Neuronal stem cell (in vitro differentiated cells): Measurements from ENCODE around the gene TMOD1.

Source experiments
- DNase-seq: peaks from one replicate; pipeline ENCODE4 v3.0.0-alpha.2; 2013; ENCODE audit warnings: low spot score
- H2AFZ ChIP-seq: one replicate; pipeline ENCODE4 v1.6.1; 2013; ENCODE audit warnings: mild to moderate bottlenecking, low read length, inconsistent platforms
- H2AK5ac ChIP-seq: 2 replicates; pipeline ENCODE4 v1.6.1; 2013; ENCODE audit warnings: low read depth, mild to moderate bottlenecking, inconsistent platforms, low read length, moderate library complexity, mixed read lengths
- H2BK120ac ChIP-seq: 2 replicates; pipeline ENCODE4 v1.6.1; 2013; ENCODE audit warnings: low read depth, mild to moderate bottlenecking, inconsistent platforms, low read length, moderate library complexity, mixed read lengths
- H2BK12ac ChIP-seq: one replicate; pipeline ENCODE4 v1.6.1; 2013; ENCODE audit warnings: low read length, inconsistent platforms
- H2BK15ac ChIP-seq: 2 replicates; pipeline ENCODE4 v1.6.1; 2013; ENCODE audit warnings: mild to moderate bottlenecking, low read length, inconsistent platforms, mixed read lengths
- H2BK5ac ChIP-seq: one replicate; pipeline ENCODE4 v1.6.1; 2013; ENCODE audit warnings: inconsistent platforms, mild to moderate bottlenecking, low read length, moderate library complexity
- H3K14ac ChIP-seq: one replicate; pipeline ENCODE4 v1.6.1; 2013; ENCODE audit warnings: low read length, inconsistent platforms
- H3K18ac ChIP-seq: 2 replicates; pipeline ENCODE4 v1.6.1; 2013; ENCODE audit warnings: low read length, inconsistent platforms
- H3K23ac ChIP-seq: 2 replicates; pipeline ENCODE4 v1.6.1; 2013; ENCODE audit warnings: low read depth, mild to moderate bottlenecking, mixed read lengths, low read length, inconsistent platforms; ENCODE audit not compliant: poor library complexity
- H3K27ac ChIP-seq: replicated peaks from 3 replicates; pipeline ENCODE4 v1.5.1; 2013; ENCODE audit warnings: low read length, inconsistent platforms
- H3K27me3 ChIP-seq, 3 experiments: 2 replicates each; pipeline ENCODE4 v1.6.1; 2013; ENCODE audit warnings: low read length in 3 of 3, mild to moderate bottlenecking in 2 of 3, inconsistent platforms in 1 of 3, low read depth in 1 of 3, mixed read lengths in 1 of 3, moderate library complexity in 1 of 3; ENCODE audit not compliant: control insufficient read depth in 3 of 3, insufficient read depth in 3 of 3
- H3K36me3 ChIP-seq, 2 donors: replicated peaks in 1 of 2; 2 replicates each; pipeline ENCODE4 v1.6.1; 2013; ENCODE audit warnings: low read length in 2 of 2; ENCODE audit not compliant: control insufficient read depth in 2 of 2, insufficient read depth in 2 of 2
- H3K4ac ChIP-seq: 2 replicates; pipeline ENCODE4 v1.6.1; 2013; ENCODE audit warnings: inconsistent platforms, mild to moderate bottlenecking, low read length, moderate library complexity
- H3K4me1 ChIP-seq, 2 donors: 1 replicate in 1 of 2; 2 replicates in 1 of 2; pipeline ENCODE4 v1.6.1; 2013; ENCODE audit warnings: low read length in 2 of 2, low read depth in 1 of 2; ENCODE audit not compliant: control insufficient read depth in 2 of 2, insufficient read depth in 1 of 2
- H3K4me2 ChIP-seq: one replicate; pipeline ENCODE4 v1.6.1; 2013; ENCODE audit warnings: mild to moderate bottlenecking, low read length, inconsistent platforms; ENCODE audit not compliant: insufficient read depth, poor library complexity, severe bottlenecking
- H3K4me3 ChIP-seq, 2 donors: 2 replicates each; pipeline ENCODE4 v1.5.1; 2013; ENCODE audit warnings: low read length in 2 of 2, mild to moderate bottlenecking in 2 of 2, inconsistent platforms in 1 of 2, moderate library complexity in 1 of 2
- H3K79me1 ChIP-seq: one replicate; pipeline ENCODE4 v1.6.1; 2013; ENCODE audit warnings: low read depth, mild to moderate bottlenecking, inconsistent platforms, low read length, moderate library complexity
- H3K9ac ChIP-seq: one replicate; pipeline ENCODE4 v1.6.1; 2013; ENCODE audit warnings: mild to moderate bottlenecking, low read depth, low read length, inconsistent platforms; ENCODE audit not compliant: poor library complexity
- H3K9me3 ChIP-seq, 2 donors: replicated peaks in 1 of 2; 2 replicates each; pipeline versions ENCODE3 to v1.6.1; 2013; ENCODE audit warnings: low read length in 2 of 2, mild to moderate bottlenecking in 2 of 2, inconsistent platforms in 1 of 2, low read depth in 1 of 2, mixed read lengths in 1 of 2, moderate library complexity in 1 of 2; ENCODE audit not compliant: control insufficient read depth in 2 of 2, insufficient read depth in 1 of 2
- H4K8ac ChIP-seq: one replicate; pipeline ENCODE4 v1.6.1; 2013; ENCODE audit warnings: low read depth, mild to moderate bottlenecking, inconsistent platforms, low read length, moderate library complexity
- H4K91ac ChIP-seq: one replicate; pipeline ENCODE4 v1.6.1; 2013; ENCODE audit warnings: low read length, low read depth, mild to moderate bottlenecking, inconsistent platforms; ENCODE audit not compliant: poor library complexity
- WGBS, 2 donors: extraction: QIAGEN DNeasy Blood & Tissue Kit; methylation state at CpG; one replicate each; pipeline ENCODE4 v1.1.7; 2013; ENCODE audit warnings: missing lambda C conversion rate in 2 of 2, mixed read lengths in 1 of 2; ENCODE audit not compliant: insufficient read length in 2 of 2, insufficient replicate concordance in 1 of 2; ENCODE audit errors: extremely low coverage in 2 of 2; 5-methylcytosine and 5-hydroxymethylcytosine counted together

Gene TMOD1

DNA sequence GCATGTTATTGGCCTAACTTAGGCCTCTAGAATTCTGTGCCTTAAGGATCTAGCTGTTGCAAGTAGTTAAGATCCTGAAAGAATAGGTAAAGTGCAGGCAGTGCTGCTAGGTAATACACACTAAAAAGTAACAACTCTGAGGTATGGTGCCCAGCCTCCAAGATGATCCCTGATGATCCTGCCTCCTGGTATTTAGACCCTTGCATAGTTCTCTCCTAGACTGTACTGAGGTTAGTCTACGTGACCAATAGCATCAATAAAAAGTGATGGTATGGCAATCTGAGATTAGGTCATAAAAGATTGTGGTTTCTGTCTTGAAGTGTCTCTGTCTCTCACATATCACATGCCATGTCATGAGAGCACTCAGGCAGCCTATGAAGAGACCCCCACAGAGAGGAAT is 122.5 kb downstream of the TMOD1 start:
- H3K27ac ChIP-seq = no peak overlapping the region
- no peak overlapping the region for H2BK12ac ChIP-seq
- H3K18ac ChIP-seq = no peak overlapping the region
- H3K4me1 ChIP-seq = peaks cover 0 to 3% of the 10 kb centered on the region in 2 donors
- peaks cover 14 to 90% of the 10 kb centered on the region in 2 donors for H3K36me3 ChIP-seq
- no peak overlapping the region for H2AFZ ChIP-seq
- H3K79me1 ChIP-seq = no peaks in the 10 kb centered on the region
- H2BK5ac ChIP-seq = no peak overlapping the region
- H3K4ac ChIP-seq = no peak overlapping the region
- no peak overlapping the region for H3K4me2 ChIP-seq
- H3K9me3 ChIP-seq = peaks cover 0 to 16% of the 10 kb centered on the region in 2 donors
- no peak overlapping the region for H4K8ac ChIP-seq
- no peak overlapping the region for H3K9ac ChIP-seq
- no peak overlapping the region for H2AK5ac ChIP-seq
- no peak overlapping the region for H3K14ac ChIP-seq
- H2BK15ac ChIP-seq = no peak overlapping the region
- H3K27me3 ChIP-seq = no peaks in the 10 kb centered on the region
- no peak overlapping the region for H3K23ac ChIP-seq
- H2BK120ac ChIP-seq = no peak overlapping the region
- no peak overlapping the region for H3K4me3 ChIP-seq
- no CpG with 5 or more reads among the region's 1 CpG for WGBS, 2 donors
- DNase-seq = no peak
- no peak overlapping the region for H4K91ac ChIP-seq

DNA sequence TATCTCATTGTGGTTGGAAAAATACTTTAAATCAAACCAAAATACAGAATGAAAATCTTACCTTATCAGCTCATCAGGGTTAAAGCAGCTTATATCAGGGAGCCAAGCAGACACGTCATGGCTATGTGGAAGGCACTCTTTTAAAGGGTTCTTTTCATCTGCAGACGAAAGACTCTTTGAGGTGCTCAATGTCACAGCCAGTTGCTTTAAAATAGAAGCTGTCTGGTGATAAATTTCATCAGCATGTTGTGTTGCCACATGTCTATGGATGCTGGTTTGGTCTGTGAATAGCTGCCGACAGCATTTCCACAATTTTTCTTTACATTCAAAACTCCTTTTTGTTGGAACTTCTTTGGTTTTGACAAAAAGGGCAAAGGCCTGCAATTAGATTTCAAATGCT is 124.2 kb downstream of the TMOD1 start:
- Histone ChIP-seq H3K36me3 (peaks cover 13 to 82% of the 10 kb centered on the region in 2 donors), H2AK5ac (no peak overlapping the region), H3K4me3 (no peak overlapping the region), H2BK15ac (no peak overlapping the region), H3K23ac (no peak overlapping the region), H2AFZ (no peak overlapping the region), H3K4me2 (no peak overlapping the region), H2BK5ac (no peak overlapping the region), H3K4ac (no peak overlapping the region), H3K27me3 (no peaks in the 10 kb centered on the region), H3K27ac (no peak overlapping the region), H3K9ac (no peak overlapping the region), H2BK12ac (no peak overlapping the region), H3K9me3 (peaks cover 0 to 16% of the 10 kb centered on the region in 2 donors), H3K79me1 (no peaks in the 10 kb centered on the region), H3K18ac (no peak overlapping the region), H2BK120ac (no peak overlapping the region), H3K14ac (no peak overlapping the region), H4K91ac (no peak overlapping the region), H4K8ac (no peak overlapping the region), H3K4me1 (peaks cover 0 to 5% of the 10 kb centered on the region in 2 donors)
- no CpG with 5 or more reads among the region's 3 CpGs for WGBS, 2 donors
- DNase-seq = no peak

- Histone ChIP-seq H3K4me2 (no peak overlapping the region), H3K9ac (no peak overlapping the region), H3K23ac (no peak overlapping the region), H4K8ac (no peak overlapping the region), H3K9me3 (peaks cover 0 to 8% of the 10 kb centered on the region in 2 donors), H4K91ac (no peak overlapping the region), H3K18ac (no peak overlapping the region), H3K36me3 (peaks cover 10 to 64% of the 10 kb centered on the region in 2 donors), H3K14ac (no peak overlapping the region), H3K27me3 (no peaks in the 10 kb centered on the region), H2BK5ac (no peak overlapping the region), H2BK12ac (no peak overlapping the region), H3K4me3 (no peak overlapping the region), H3K4ac (no peak overlapping the region), H2BK120ac (no peak overlapping the region), H2AK5ac (no peak overlapping the region), H2AFZ (no peak overlapping the region), H3K4me1 (peaks cover 4 to 9% of the 10 kb centered on the region in 2 donors), H2BK15ac (no peak overlapping the region), H3K79me1 (no peaks in the 10 kb centered on the region), H3K27ac (no peak overlapping the region)
- no peak for DNase-seq
- WGBS, 2 donors = no CpG with 5 or more reads among the region's 5 CpGs
Measured at GRCh38 chr9:97627624-97628023, 126.2 kb downstream of the TMOD1 start.

- Histone ChIP-seq H2AK5ac (no peak overlapping the region), H3K4ac (no peak overlapping the region), H3K18ac (no peak overlapping the region), H3K27me3 (no peaks in the 10 kb centered on the region), H2AFZ (no peak overlapping the region), H3K14ac (no peak overlapping the region), H3K4me3 (no peak overlapping the region), H3K9me3 (no peaks in the 10 kb centered on the region), H4K91ac (no peak overlapping the region), H4K8ac (no peak overlapping the region), H3K79me1 (no peaks in the 10 kb centered on the region), H2BK12ac (no peak overlapping the region), H2BK15ac (no peak overlapping the region), H3K4me1 (peaks cover 4 to 9% of the 10 kb centered on the region in 2 donors), H3K4me2 (no peak overlapping the region), H3K23ac (no peak overlapping the region), H3K36me3 (peaks cover 10 to 54% of the 10 kb centered on the region in 2 donors), H2BK5ac (no peak overlapping the region), H3K9ac (no peak overlapping the region), H2BK120ac (no peak overlapping the region), H3K27ac (no peak overlapping the region)
- WGBS, 2 donors = no CpG with 5 or more reads among the region's 3 CpGs
- no peak for DNase-seq
Measured at GRCh38 chr9:97628668-97629067, 127.2 kb downstream of the TMOD1 start.
